ENCODE results near the gene DALRD3.
A peak's percentile ranks its signal among the peaks of the same experiment; 100 is the strongest.

Gene DALRD3

GRCh38 chr3:49024449-49024848, 6.1 kb upstream of the DALRD3 start:
- TF ChIP-seq, protein P1, sequence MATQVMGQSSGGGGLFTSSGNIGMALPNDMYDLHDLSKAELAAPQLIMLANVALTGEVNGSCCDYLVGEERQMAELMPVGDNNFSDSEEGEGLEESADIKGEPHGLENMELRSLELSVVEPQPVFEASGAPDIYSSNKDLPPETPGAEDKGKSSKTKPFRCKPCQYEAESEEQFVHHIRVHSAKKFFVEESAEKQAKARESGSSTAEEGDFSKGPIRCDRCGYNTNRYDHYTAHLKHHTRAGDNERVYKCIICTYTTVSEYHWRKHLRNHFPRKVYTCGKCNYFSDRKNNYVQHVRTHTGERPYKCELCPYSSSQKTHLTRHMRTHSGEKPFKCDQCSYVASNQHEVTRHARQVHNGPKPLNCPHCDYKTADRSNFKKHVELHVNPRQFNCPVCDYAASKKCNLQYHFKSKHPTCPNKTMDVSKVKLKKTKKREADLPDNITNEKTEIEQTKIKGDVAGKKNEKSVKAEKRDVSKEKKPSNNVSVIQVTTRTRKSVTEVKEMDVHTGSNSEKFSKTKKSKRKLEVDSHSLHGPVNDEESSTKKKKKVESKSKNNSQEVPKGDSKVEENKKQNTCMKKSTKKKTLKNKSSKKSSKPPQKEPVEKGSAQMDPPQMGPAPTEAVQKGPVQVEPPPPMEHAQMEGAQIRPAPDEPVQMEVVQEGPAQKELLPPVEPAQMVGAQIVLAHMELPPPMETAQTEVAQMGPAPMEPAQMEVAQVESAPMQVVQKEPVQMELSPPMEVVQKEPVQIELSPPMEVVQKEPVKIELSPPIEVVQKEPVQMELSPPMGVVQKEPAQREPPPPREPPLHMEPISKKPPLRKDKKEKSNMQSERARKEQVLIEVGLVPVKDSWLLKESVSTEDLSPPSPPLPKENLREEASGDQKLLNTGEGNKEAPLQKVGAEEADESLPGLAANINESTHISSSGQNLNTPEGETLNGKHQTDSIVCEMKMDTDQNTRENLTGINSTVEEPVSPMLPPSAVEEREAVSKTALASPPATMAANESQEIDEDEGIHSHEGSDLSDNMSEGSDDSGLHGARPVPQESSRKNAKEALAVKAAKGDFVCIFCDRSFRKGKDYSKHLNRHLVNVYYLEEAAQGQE (IDR thresholded peaks at IDR 0.05; ENCODE audit: insufficient replicate concordance, low read depth), result no peak
- no peak for TF ChIP-seq SPI1 (IDR thresholded peaks at IDR 0.05; ENCODE audit: borderline replicate concordance, low read depth)
- TF ChIP-seq GABPA (IDR thresholded peaks at IDR 0.05; ENCODE audit: low read depth), result no peak
- TF ChIP-seq POLR2AphosphoS5 (IDR thresholded peaks at IDR 0.05; ENCODE audit: low read depth), result no peak
- no peak for TF ChIP-seq CTCF (IDR thresholded peaks at IDR 0.05; ENCODE audit: insufficient read depth, low read length)
- DNase-seq (ENCODE audit: low read depth in 1 of 2, low spot score in 1 of 2), result no peak
- no peak overlapping the region for H3K4me3 ChIP-seq (replicated peaks; ENCODE audit: insufficient read depth, low read length)
- H3K27me3 ChIP-seq (ENCODE audit: insufficient read depth, poor library complexity, severe bottlenecking), result no peaks in the 10 kb centered on the region
- no peak overlapping the region for H3K27ac ChIP-seq (replicated peaks)

GRCh38 chr3:49023775-49024174, 5.4 kb upstream of the DALRD3 start:
- H3K27ac ChIP-seq (replicated peaks), result no peak overlapping the region
- no peak for DNase-seq (ENCODE audit: low read depth in 1 of 2, low spot score in 1 of 2)
- no peak overlapping the region for H3K4me3 ChIP-seq (replicated peaks; ENCODE audit: insufficient read depth, low read length)
- no peaks in the 10 kb centered on the region for H3K27me3 ChIP-seq (ENCODE audit: insufficient read depth, poor library complexity, severe bottlenecking)
- TF ChIP-seq GABPA (IDR thresholded peaks at IDR 0.05; ENCODE audit: low read depth) (no peak), CTCF (IDR thresholded peaks at IDR 0.05; ENCODE audit: insufficient read depth, low read length) (no peak), POLR2AphosphoS5 (IDR thresholded peaks at IDR 0.05; ENCODE audit: low read depth) (peak; percentile 23; the same call in 1 of the 2 replicates), SPI1 (IDR thresholded peaks at IDR 0.05; ENCODE audit: borderline replicate concordance, low read depth) (no peak)
- TF ChIP-seq, protein P1 (IDR thresholded peaks at IDR 0.05; ENCODE audit: insufficient replicate concordance, low read depth), result no peak

- peak overlapping the region; percentile 99 for H3K27ac ChIP-seq (replicated peaks)
- TF ChIP-seq GABPA (IDR thresholded peaks at IDR 0.05; ENCODE audit: low read depth) (no peak), SPI1 (IDR thresholded peaks at IDR 0.05; ENCODE audit: borderline replicate concordance, low read depth) (no peak), POLR2AphosphoS5 (IDR thresholded peaks at IDR 0.05; ENCODE audit: low read depth) (no peak; the same call in 1 of the 2 replicates), CTCF (IDR thresholded peaks at IDR 0.05; ENCODE audit: insufficient read depth, low read length) (no peak)
- TF ChIP-seq, protein P1 (IDR thresholded peaks at IDR 0.05; ENCODE audit: insufficient replicate concordance, low read depth), result no peak
- peak overlapping the region; percentile 80 for H3K4me3 ChIP-seq (replicated peaks; ENCODE audit: insufficient read depth, low read length)
- DNase-seq (ENCODE audit: low read depth in 1 of 2, low spot score in 1 of 2), result peak in 1 of 2 experiments; percentile 37
- H3K27me3 ChIP-seq (ENCODE audit: insufficient read depth, poor library complexity, severe bottlenecking), result no peaks in the 10 kb centered on the region
Observed at GRCh38 chr3:49022688-49023171, 4.3 kb upstream of the DALRD3 start.
